ENCODE results near the gene EHMT2.

Gene EHMT2

GRCh38 chr6:31877125-31877650 lies 20.3 kb downstream of the EHMT2 start:
- Histone ChIP-seq H3K23ac (ENCODE audit: low read length) (no peak overlapping the region), H3K4ac (ENCODE audit: low read depth, low read length) (no peak overlapping the region), H3K18ac (ENCODE audit: low read length) (no peak overlapping the region), H4K12ac (ENCODE audit: low read depth, low read length) (no peak overlapping the region), H3K9me3 (ENCODE audit: insufficient read depth, low read depth, low read length) (no peaks in the 10 kb centered on the region), H3K9ac (ENCODE audit: low read length) (no peak overlapping the region), H3K27me3 (ENCODE audit: insufficient read depth, low read length) (no peaks in the 10 kb centered on the region), H3K4me1 (ENCODE audit: control insufficient read depth in 1 of 2, insufficient read depth in 2 of 2, low read length in 2 of 2) (peaks cover 0 to 9% of the 10 kb centered on the region in 2 experiments), H4K8ac (ENCODE audit: low read depth, low read length) (no peak overlapping the region), H3K4me2 (ENCODE audit: low read length) (no peak overlapping the region), H3K79me2 (ENCODE audit: control insufficient read depth, insufficient read depth, low read length, poor library complexity) (no peaks in the 10 kb centered on the region), H2BK5ac (ENCODE audit: low read depth, low read length, poor library complexity) (no peak overlapping the region), H3K14ac (ENCODE audit: low read length) (no peak overlapping the region), H2AK5ac (ENCODE audit: low read length) (no peak overlapping the region), H2AFZ (ENCODE audit: insufficient read depth, low read length, poor library complexity) (no peak overlapping the region), H4K91ac (ENCODE audit: low read depth, low read length) (no peak overlapping the region), H2BK12ac (ENCODE audit: low read length) (no peak overlapping the region), H2BK120ac (ENCODE audit: insufficient read depth, low read length, poor library complexity) (no peak overlapping the region), H3K79me1 (ENCODE audit: low read length) (no peaks in the 10 kb centered on the region), H3K36me3 (ENCODE audit: control insufficient read depth in 1 of 2, insufficient read depth in 2 of 2, low read length in 2 of 2) (peaks cover 24% of the 10 kb centered on the region in 2 experiments), H3K4me3 (ENCODE audit: low read depth, low read length) (no peak overlapping the region), H3K27ac (ENCODE audit: low read depth, low read length) (no peak overlapping the region)
- no peak for DNase-seq
- WGBS (ENCODE audit: extremely low coverage, insufficient coverage, insufficient read length), result no CpG with 5 or more reads among the region's 3 CpGs

- no peaks in the 10 kb centered on the region for H3K79me2 ChIP-seq (ENCODE audit: control insufficient read depth, insufficient read depth, low read length, poor library complexity)
- no peak overlapping the region for H4K12ac ChIP-seq (ENCODE audit: low read depth, low read length)
- H2AK5ac ChIP-seq (ENCODE audit: low read length), result no peak overlapping the region
- H2AFZ ChIP-seq (ENCODE audit: insufficient read depth, low read length, poor library complexity), result no peak overlapping the region
- H4K91ac ChIP-seq (ENCODE audit: low read depth, low read length), result no peak overlapping the region
- H2BK120ac ChIP-seq (ENCODE audit: insufficient read depth, low read length, poor library complexity), result no peak overlapping the region
- H3K14ac ChIP-seq (ENCODE audit: low read length), result no peak overlapping the region
- no peak overlapping the region for H3K4me3 ChIP-seq (ENCODE audit: low read depth, low read length)
- H3K18ac ChIP-seq (ENCODE audit: low read length), result no peak overlapping the region
- no peaks in the 10 kb centered on the region for H3K27me3 ChIP-seq (ENCODE audit: insufficient read depth, low read length)
- no peaks in the 10 kb centered on the region for H3K79me1 ChIP-seq (ENCODE audit: low read length)
- H3K23ac ChIP-seq (ENCODE audit: low read length), result no peak overlapping the region
- peaks cover 2 to 12% of the 10 kb centered on the region in 2 experiments for H3K4me1 ChIP-seq (ENCODE audit: control insufficient read depth in 1 of 2, insufficient read depth in 2 of 2, low read length in 2 of 2)
- H3K9ac ChIP-seq (ENCODE audit: low read length), result no peak overlapping the region
- no peaks in the 10 kb centered on the region for H3K9me3 ChIP-seq (ENCODE audit: insufficient read depth, low read depth, low read length)
- WGBS (ENCODE audit: extremely low coverage, insufficient coverage, insufficient read length), result no CpG with 5 or more reads among the region's 7 CpGs
- no peak overlapping the region for H3K27ac ChIP-seq (ENCODE audit: low read depth, low read length)
- no peak overlapping the region for H2BK12ac ChIP-seq (ENCODE audit: low read length)
- H3K4ac ChIP-seq (ENCODE audit: low read depth, low read length), result no peak overlapping the region
- no peak overlapping the region for H4K8ac ChIP-seq (ENCODE audit: low read depth, low read length)
- peaks cover 19 to 20% of the 10 kb centered on the region in 2 experiments for H3K36me3 ChIP-seq (ENCODE audit: control insufficient read depth in 1 of 2, insufficient read depth in 2 of 2, low read length in 2 of 2)
- DNase-seq, result no peak
- H3K4me2 ChIP-seq (ENCODE audit: low read length), result no peak overlapping the region
- H2BK5ac ChIP-seq (ENCODE audit: low read depth, low read length, poor library complexity), result no peak overlapping the region
These were observed 21.1 kb downstream of the EHMT2 start for GRCh38 chr6:31876357-31876756.

- H3K9ac ChIP-seq (ENCODE audit: low read length), result no peak overlapping the region
These were observed 21.6 kb downstream of the EHMT2 start for GRCh38 chr6:31875877-31876276.

GRCh38 chr6:31874836-31875572 lies 22.5 kb downstream of the EHMT2 start:
- peaks cover 8 to 19% of the 10 kb centered on the region in 2 experiments for H3K4me1 ChIP-seq (ENCODE audit: control insufficient read depth in 1 of 2, insufficient read depth in 2 of 2, low read length in 2 of 2)
- no peak overlapping the region for H3K18ac ChIP-seq (ENCODE audit: low read length)
- no peaks in the 10 kb centered on the region for H3K9me3 ChIP-seq (ENCODE audit: insufficient read depth, low read depth, low read length)
- no peak overlapping the region for H3K23ac ChIP-seq (ENCODE audit: low read length)
- no peak overlapping the region for H2BK12ac ChIP-seq (ENCODE audit: low read length)
- no peak overlapping the region for H4K8ac ChIP-seq (ENCODE audit: low read depth, low read length)
- H3K4ac ChIP-seq (ENCODE audit: low read depth, low read length), result no peak overlapping the region
- no peak overlapping the region for H2BK120ac ChIP-seq (ENCODE audit: insufficient read depth, low read length, poor library complexity)
- no peak overlapping the region for H2AFZ ChIP-seq (ENCODE audit: insufficient read depth, low read length, poor library complexity)
- H4K91ac ChIP-seq (ENCODE audit: low read depth, low read length), result no peak overlapping the region
- no peak overlapping the region for H2AK5ac ChIP-seq (ENCODE audit: low read length)
- no peak overlapping the region for H3K9ac ChIP-seq (ENCODE audit: low read length)
- no peak overlapping the region for H3K4me3 ChIP-seq (ENCODE audit: low read depth, low read length)
- no peak overlapping the region for H3K14ac ChIP-seq (ENCODE audit: low read length)
- no peaks in the 10 kb centered on the region for H3K79me2 ChIP-seq (ENCODE audit: control insufficient read depth, insufficient read depth, low read length, poor library complexity)
- peaks cover 6 to 7% of the 10 kb centered on the region in 2 experiments for H3K36me3 ChIP-seq (ENCODE audit: control insufficient read depth in 1 of 2, insufficient read depth in 2 of 2, low read length in 2 of 2)
- no CpG with 5 or more reads among the region's 5 CpGs for WGBS (ENCODE audit: extremely low coverage, insufficient coverage, insufficient read length)
- H3K27ac ChIP-seq (ENCODE audit: low read depth, low read length), result no peak overlapping the region
- no peak overlapping the region for H2BK5ac ChIP-seq (ENCODE audit: low read depth, low read length, poor library complexity)
- H4K12ac ChIP-seq (ENCODE audit: low read depth, low read length), result no peak overlapping the region
- H3K27me3 ChIP-seq (ENCODE audit: insufficient read depth, low read length), result no peaks in the 10 kb centered on the region
- H3K79me1 ChIP-seq (ENCODE audit: low read length), result no peaks in the 10 kb centered on the region
- no peak overlapping the region for H3K4me2 ChIP-seq (ENCODE audit: low read length)
- DNase-seq, result peak; percentile 14 to 39

More at GRCh38 chr6:31875877-31876276, 21.6 kb downstream of the EHMT2 start:
- no peak overlapping the region for H2BK12ac ChIP-seq (ENCODE audit: low read length)
- H3K4me3 ChIP-seq (ENCODE audit: low read depth, low read length), result no peak overlapping the region
- no peak overlapping the region for H4K8ac ChIP-seq (ENCODE audit: low read depth, low read length)
- DNase-seq, result no peak
- H2AK5ac ChIP-seq (ENCODE audit: low read length), result no peak overlapping the region
- peaks cover 7 to 17% of the 10 kb centered on the region in 2 experiments for H3K4me1 ChIP-seq (ENCODE audit: control insufficient read depth in 1 of 2, insufficient read depth in 2 of 2, low read length in 2 of 2)
- no peaks in the 10 kb centered on the region for H3K79me1 ChIP-seq (ENCODE audit: low read length)
- H3K4ac ChIP-seq (ENCODE audit: low read depth, low read length), result no peak overlapping the region
- H2BK120ac ChIP-seq (ENCODE audit: insufficient read depth, low read length, poor library complexity), result no peak overlapping the region
- no peak overlapping the region for H2AFZ ChIP-seq (ENCODE audit: insufficient read depth, low read length, poor library complexity)
- no peak overlapping the region for H3K4me2 ChIP-seq (ENCODE audit: low read length)
- no peaks in the 10 kb centered on the region for H3K9me3 ChIP-seq (ENCODE audit: insufficient read depth, low read depth, low read length)
- no peak overlapping the region for H4K91ac ChIP-seq (ENCODE audit: low read depth, low read length)
- no peak overlapping the region for H3K23ac ChIP-seq (ENCODE audit: low read length)
- H3K14ac ChIP-seq (ENCODE audit: low read length), result no peak overlapping the region
- H4K12ac ChIP-seq (ENCODE audit: low read depth, low read length), result no peak overlapping the region
- H3K18ac ChIP-seq (ENCODE audit: low read length), result no peak overlapping the region
- H3K27ac ChIP-seq (ENCODE audit: low read depth, low read length), result no peak overlapping the region
- H3K27me3 ChIP-seq (ENCODE audit: insufficient read depth, low read length), result no peaks in the 10 kb centered on the region
- no CpG with 5 or more reads among the region's 5 CpGs for WGBS (ENCODE audit: extremely low coverage, insufficient coverage, insufficient read length)
- H3K36me3 ChIP-seq (ENCODE audit: control insufficient read depth in 1 of 2, insufficient read depth in 2 of 2, low read length in 2 of 2), result peaks cover 15% of the 10 kb centered on the region in 2 experiments
- no peak overlapping the region for H2BK5ac ChIP-seq (ENCODE audit: low read depth, low read length, poor library complexity)
- no peaks in the 10 kb centered on the region for H3K79me2 ChIP-seq (ENCODE audit: control insufficient read depth, insufficient read depth, low read length, poor library complexity)

Measured in trophoblast cell (in vitro differentiated cells and primary cell).